Measurements from ENCODE around the gene CLHC1.
"Not testable (repeated sequence)": the region's sequence is repeated elsewhere in the genome, so short reads cannot be mapped to it uniquely, and the experiment has no call there.

Gene CLHC1

GRCh38 chr2:55133467-55134315 lies 98.4 kb downstream of the CLHC1 start:
- DNase-seq, result no peak

GRCh38 chr2:55130849-55131248 lies 101.2 kb downstream of the CLHC1 start:
- DNase-seq, result no peak

- DNase-seq, result not testable (repeated sequence)
These were observed 105.5 kb downstream of the CLHC1 start for GRCh38 chr2:55126643-55127042.
